CD4-positive, alpha-beta T cell (primary cell): ENCODE data around the gene GRID2. TPM values are rescaled to one million over a fixed set of nuclear protein-coding genes. Genes with fewer than 3 reads are reported as not detected.
"Not testable (repeated sequence)": the region's sequence is repeated elsewhere in the genome, so short reads cannot be mapped to it uniquely, and the experiment has no call there.

Source experiments
- ATAC-seq: fragments of 200-7000 bp; cut with Tn5 transposase; one replicate; pipeline ENCODE4 v1.10.0; 2022; ENCODE audit warnings: mild to moderate bottlenecking; ENCODE audit not compliant: poor library complexity
- CTCF ChIA-PET: fragments of 350-600 bp; sonication (Branson Sonifier 250); formaldehyde crosslinking; loops from one replicate; lab custom pipeline; 2021; ENCODE audit warnings: antibody characterized with exemption, inconsistent platforms; lab: Charles Lee
- POLR2A ChIA-PET: fragments of 350-600 bp; sonication (Branson Sonifier 250); formaldehyde crosslinking; loops from one replicate; lab custom pipeline; 2021; ENCODE audit warnings: antibody characterized with exemption, inconsistent platforms; lab: Charles Lee
- DNase-seq, 14 experiments: peaks; one replicate each; pipeline ENCODE4 v3.0.0-alpha.2; 2013 to 2020; ENCODE audit warnings: mixed read lengths in 2 of 14
- H3K27ac ChIP-seq, 2 donors: one replicate each; pipeline versions ENCODE4 v1.5.1 to v1.7.0; 2013; ENCODE audit warnings: low read length in 2 of 2, low read depth in 1 of 2, mild to moderate bottlenecking in 1 of 2
- H3K27me3 ChIP-seq, 2 experiments: 1 replicate in 1 of 2; 2 replicates in 1 of 2; pipeline versions ENCODE4 v1.6.1 to v1.7.0; 2013; ENCODE audit warnings: low read length in 2 of 2, control low read depth in 1 of 2, mild to moderate bottlenecking in 1 of 2, moderate library complexity in 1 of 2; ENCODE audit not compliant: insufficient read depth in 2 of 2, control insufficient read depth in 1 of 2
- H3K36me3 ChIP-seq: one replicate; pipeline ENCODE4 v1.6.1; 2013; ENCODE audit warnings: low read length, control low read depth; ENCODE audit not compliant: insufficient read depth
- H3K4me1 ChIP-seq: one replicate; pipeline ENCODE4 v1.6.1; 2013; ENCODE audit warnings: low read length, control low read depth; ENCODE audit not compliant: insufficient read depth
- H3K4me3 ChIP-seq: one replicate; pipeline ENCODE4 v1.5.1; 2013; ENCODE audit warnings: mild to moderate bottlenecking, low read length, moderate library complexity
- H3K9me3 ChIP-seq, 2 experiments: 1 replicate in 1 of 2; 2 replicates in 1 of 2; pipeline versions ENCODE4 v1.6.1 to v1.7.0; 2013; ENCODE audit warnings: low read length in 2 of 2, mild to moderate bottlenecking in 2 of 2, control low read depth in 1 of 2, moderate library complexity in 1 of 2; ENCODE audit not compliant: control insufficient read depth in 1 of 2, insufficient read depth in 1 of 2
- H3K27ac Mint-ChIP-seq: one replicate; pipeline ENCODE4 v1.8.0; 2020; ENCODE audit warnings: mixed read lengths
- H3K27me3 Mint-ChIP-seq: one replicate; pipeline ENCODE4 v1.8.0; 2021; ENCODE audit warnings: mixed read lengths
- H3K36me3 Mint-ChIP-seq: one replicate; pipeline ENCODE4 v1.8.0; 2021; ENCODE audit warnings: low read depth, mixed read lengths
- H3K4me1 Mint-ChIP-seq: one replicate; pipeline ENCODE4 v1.8.0; 2021; ENCODE audit warnings: low read depth, mixed read lengths
- H3K4me3 Mint-ChIP-seq: one replicate; pipeline ENCODE4 v1.8.0; 2020; ENCODE audit warnings: mild to moderate bottlenecking, mixed read lengths
- H3K9me3 Mint-ChIP-seq: one replicate; pipeline ENCODE4 v1.8.0; 2020; ENCODE audit warnings: mixed read lengths
- intact Hi-C, 2 experiments: fragments of 100-400 bp; cut with DNase I in 1 of 2; cut with micrococcal nuclease in 1 of 2; formaldehyde crosslinking; loops; one replicate each; pipeline versions ENCODE4 v1.15.1 to v1.9.0; 2023 to 2025; cut with DNase I, micrococcal nuclease
- total RNA-seq, 174 experiments: library from RNA in 2 of 174; stranded (reverse) in 2 of 174; gene quantifications; one replicate each; pipeline ENCODE4 v1.2.3 and lab custom pipeline; 2021 to 2026
- TF ChIP-seq, protein P1 (sequence below): fragments of 200-600 bp; IDR thresholded peaks from one replicate; pipeline ENCODE4 v1.8.0; 2022; ENCODE audit warnings: antibody characterized with exemption, mild to moderate bottlenecking

The GRID2 gene
- total RNA-seq, 2 experiments from 2014 or later = not detected

GRCh38 chr4:92266521-92266920, 37.2 kb upstream of the GRID2 start:
- ChIA-PET POLR2A (no interaction called here), CTCF (no interaction called here)
- no peaks in the 10 kb centered on the region for H3K27me3 Mint-ChIP-seq
- Histone ChIP-seq H3K36me3 (no peaks in the 10 kb centered on the region), H3K4me3 (no peak overlapping the region), H3K9me3 (no peaks in the 10 kb centered on the region), H3K4me1 (no peaks in the 10 kb centered on the region), H3K27me3 (no peaks in the 10 kb centered on the region), H3K27ac (no peak overlapping the region)
- H3K4me1 Mint-ChIP-seq = no peaks in the 10 kb centered on the region
- no peak for DNase-seq
- H3K36me3 Mint-ChIP-seq = no peaks in the 10 kb centered on the region
- intact Hi-C loops = no loop called here
- TF ChIP-seq, protein P1, sequence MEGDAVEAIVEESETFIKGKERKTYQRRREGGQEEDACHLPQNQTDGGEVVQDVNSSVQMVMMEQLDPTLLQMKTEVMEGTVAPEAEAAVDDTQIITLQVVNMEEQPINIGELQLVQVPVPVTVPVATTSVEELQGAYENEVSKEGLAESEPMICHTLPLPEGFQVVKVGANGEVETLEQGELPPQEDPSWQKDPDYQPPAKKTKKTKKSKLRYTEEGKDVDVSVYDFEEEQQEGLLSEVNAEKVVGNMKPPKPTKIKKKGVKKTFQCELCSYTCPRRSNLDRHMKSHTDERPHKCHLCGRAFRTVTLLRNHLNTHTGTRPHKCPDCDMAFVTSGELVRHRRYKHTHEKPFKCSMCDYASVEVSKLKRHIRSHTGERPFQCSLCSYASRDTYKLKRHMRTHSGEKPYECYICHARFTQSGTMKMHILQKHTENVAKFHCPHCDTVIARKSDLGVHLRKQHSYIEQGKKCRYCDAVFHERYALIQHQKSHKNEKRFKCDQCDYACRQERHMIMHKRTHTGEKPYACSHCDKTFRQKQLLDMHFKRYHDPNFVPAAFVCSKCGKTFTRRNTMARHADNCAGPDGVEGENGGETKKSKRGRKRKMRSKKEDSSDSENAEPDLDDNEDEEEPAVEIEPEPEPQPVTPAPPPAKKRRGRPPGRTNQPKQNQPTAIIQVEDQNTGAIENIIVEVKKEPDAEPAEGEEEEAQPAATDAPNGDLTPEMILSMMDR = no peak
- H3K4me3 Mint-ChIP-seq = no peak overlapping the region
- peaks cover 2% of the 10 kb centered on the region for H3K9me3 Mint-ChIP-seq
- H3K27ac Mint-ChIP-seq = no peak overlapping the region
- ATAC-seq = no peak

GRCh38 chr4:92268642-92269041, 35.1 kb upstream of the GRID2 start:
- Mint-ChIP-seq H3K4me1 (no peaks in the 10 kb centered on the region), H3K4me3 (no peak overlapping the region), H3K36me3 (no peaks in the 10 kb centered on the region), H3K27me3 (no peaks in the 10 kb centered on the region), H3K27ac (no peak overlapping the region), H3K9me3 (peaks cover 2% of the 10 kb centered on the region)
- Histone ChIP-seq H3K27ac (no peak overlapping the region), H3K9me3 (no peaks in the 10 kb centered on the region), H3K4me1 (no peaks in the 10 kb centered on the region), H3K36me3 (no peaks in the 10 kb centered on the region), H3K4me3 (no peak overlapping the region), H3K27me3 (no peaks in the 10 kb centered on the region)
- POLR2A ChIA-PET = no interaction called here
- ATAC-seq = no peak
- DNase-seq = no peak
- CTCF ChIA-PET = no interaction called here
- TF ChIP-seq, protein P1 = no peak
- intact Hi-C loops = no loop called here

GRCh38 chr4:92270908-92271307, 32.9 kb upstream of the GRID2 start:
- no peaks in the 10 kb centered on the region for H3K4me1 Mint-ChIP-seq
- Histone ChIP-seq H3K4me3 (no peak overlapping the region), H3K36me3 (no peaks in the 10 kb centered on the region), H3K27me3 (no peaks in the 10 kb centered on the region), H3K9me3 (no peaks in the 10 kb centered on the region), H3K4me1 (no peaks in the 10 kb centered on the region), H3K27ac (no peak overlapping the region)
- TF ChIP-seq, protein P1 = no peak
- intact Hi-C loops = no loop called here
- H3K9me3 Mint-ChIP-seq = peaks cover 2% of the 10 kb centered on the region
- ChIA-PET CTCF (no interaction called here), POLR2A (no interaction called here)
- ATAC-seq = no peak
- no peak overlapping the region for H3K4me3 Mint-ChIP-seq
- no peak overlapping the region for H3K27ac Mint-ChIP-seq
- H3K36me3 Mint-ChIP-seq = no peaks in the 10 kb centered on the region
- no peaks in the 10 kb centered on the region for H3K27me3 Mint-ChIP-seq
- DNase-seq = no peak

- H3K27ac Mint-ChIP-seq, H3K36me3 ChIP-seq, H3K27me3 Mint-ChIP-seq, CTCF ChIA-PET, DNase-seq, H3K4me1 ChIP-seq, H3K27ac ChIP-seq, POLR2A ChIA-PET, H3K4me3 ChIP-seq, ATAC-seq, H3K36me3 Mint-ChIP-seq, H3K4me1 Mint-ChIP-seq, H3K27me3 ChIP-seq, H3K9me3 Mint-ChIP-seq, H3K4me3 Mint-ChIP-seq, H3K9me3 ChIP-seq, intact Hi-C loops: not testable (repeated sequence)
Measured at GRCh38 chr4:92271551-92271950, 32.2 kb upstream of the GRID2 start.

DNA sequence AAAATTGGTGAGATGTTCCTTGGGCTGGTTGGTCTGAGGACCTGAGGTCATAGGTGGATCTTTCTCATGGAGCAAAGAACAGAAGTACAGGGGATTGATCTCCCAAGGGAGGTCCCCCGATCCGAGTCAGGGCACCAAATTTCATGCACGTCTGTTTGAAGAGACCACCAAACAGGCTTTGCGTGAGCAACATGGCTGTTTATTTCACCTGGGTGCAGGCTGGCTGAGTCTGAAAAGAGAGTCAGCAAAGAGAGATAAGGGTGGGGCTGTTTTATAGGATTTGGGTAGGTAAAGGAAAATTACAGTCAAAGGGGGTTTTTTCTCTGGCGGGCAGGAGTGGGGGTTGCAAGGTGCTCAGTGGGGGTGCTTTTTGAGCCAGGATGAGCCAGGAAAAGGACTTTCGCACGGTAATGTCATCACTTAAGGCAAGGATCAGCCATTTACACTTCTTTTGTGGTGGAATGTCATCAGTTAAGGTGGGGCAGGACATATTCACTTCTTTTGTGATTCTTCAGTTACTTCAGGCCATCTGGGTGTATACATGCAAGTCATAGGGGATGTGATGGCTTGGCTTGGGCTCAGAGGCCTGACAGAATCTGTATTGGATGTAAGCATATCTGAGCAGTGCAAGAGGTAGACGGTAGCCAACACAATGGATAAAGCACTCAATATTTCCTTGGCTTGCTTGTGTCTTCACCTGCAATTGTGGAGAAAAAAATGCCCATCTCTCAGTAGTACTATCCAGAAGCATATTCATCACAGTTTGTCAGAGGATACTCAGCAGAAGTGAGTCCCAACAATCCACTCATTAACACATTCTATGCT, 26.5 kb upstream of the GRID2 start:
- POLR2A ChIA-PET, CTCF ChIA-PET, intact Hi-C loops, H3K4me3 Mint-ChIP-seq, H3K9me3 Mint-ChIP-seq, H3K27ac ChIP-seq, H3K36me3 ChIP-seq, H3K36me3 Mint-ChIP-seq, H3K4me3 ChIP-seq, H3K27ac Mint-ChIP-seq, H3K4me1 Mint-ChIP-seq, H3K27me3 ChIP-seq, H3K27me3 Mint-ChIP-seq, H3K9me3 ChIP-seq, H3K4me1 ChIP-seq, ATAC-seq, DNase-seq: not testable (repeated sequence)
